Measurements from ENCODE around the gene SPATA4. TPM values are rescaled to one million over a fixed set of nuclear protein-coding genes. Genes with fewer than 3 reads are reported as not detected.

The SPATA4 gene
- total and polyA plus RNA-seq, 2 donors (not counting 3 experiments of a cell fraction or from before 2014, with no cell fraction given) = not detected

DNA sequence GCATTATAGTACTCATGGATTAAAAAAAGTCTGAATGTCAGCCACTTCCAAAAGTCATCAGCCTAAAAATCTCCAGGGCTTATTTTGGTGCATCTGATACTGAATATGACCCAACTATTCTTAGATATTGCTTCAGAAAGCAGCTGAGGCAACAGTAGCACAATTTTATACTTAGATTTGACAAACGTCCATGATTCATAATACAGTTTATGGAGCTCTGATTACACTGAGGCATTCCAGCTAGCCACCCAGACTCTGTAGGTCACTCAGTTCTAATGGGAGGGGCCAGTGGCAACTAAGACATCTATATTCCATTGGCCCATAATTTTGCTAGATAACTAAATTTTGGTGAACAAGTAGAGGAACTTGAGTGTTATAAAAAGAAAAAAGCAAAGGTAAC lies 10.3 kb downstream of the SPATA4 start:
- H3K4me3 ChIP-seq (replicated peaks in 1 of 3; ENCODE audit: insufficient read depth in 1 of 3, low read depth in 1 of 3, low read length in 3 of 3) = no peak overlapping the region
- FAIRE-seq = no peak
- no peaks in the 10 kb centered on the region for H3K27me3 ChIP-seq (ENCODE audit: control insufficient read depth in 2 of 2, insufficient read depth in 2 of 2, low read length in 2 of 2)
- H2AFZ ChIP-seq (ENCODE audit: low read depth, low read length) = no peak overlapping the region
- H3K36me3 ChIP-seq (ENCODE audit: control insufficient read depth in 2 of 2, extremely low read depth in 1 of 2, insufficient read depth in 2 of 2, low read length in 2 of 2) = no peaks in the 10 kb centered on the region
- H4K20me1 ChIP-seq (replicated peaks; ENCODE audit: control insufficient read depth, extremely low read depth, insufficient read depth, low read length) = no peaks in the 10 kb centered on the region
- POLR2A ChIA-PET = no interaction called here
- no peak overlapping the region for H3K27ac ChIP-seq (ENCODE audit: insufficient read depth, low read depth, low read length)
- BruUV-seq (replicated peaks) = no TSS peak
- intact Hi-C loops (cut with micrococcal nuclease) (no loop called here), dilution Hi-C loops (cut with MboI; ENCODE audit: extremely low pct_ligation_motif_present, low sequenced_read_pairs) (no loop called here)
- H3K9me3 ChIP-seq (replicated peaks; ENCODE audit: control insufficient read depth, insufficient read depth, low read length) = no peaks in the 10 kb centered on the region
- TF ChIP-seq FOS (IDR thresholded peaks at IDR 0.05; ENCODE audit: borderline replicate concordance, insufficient read depth, low read length) = no peak
- no peak for TF ChIP-seq POLR2A (IDR thresholded peaks at IDR 0.05; ENCODE audit: low read depth, low read length)
- TF ChIP-seq, protein P1, sequence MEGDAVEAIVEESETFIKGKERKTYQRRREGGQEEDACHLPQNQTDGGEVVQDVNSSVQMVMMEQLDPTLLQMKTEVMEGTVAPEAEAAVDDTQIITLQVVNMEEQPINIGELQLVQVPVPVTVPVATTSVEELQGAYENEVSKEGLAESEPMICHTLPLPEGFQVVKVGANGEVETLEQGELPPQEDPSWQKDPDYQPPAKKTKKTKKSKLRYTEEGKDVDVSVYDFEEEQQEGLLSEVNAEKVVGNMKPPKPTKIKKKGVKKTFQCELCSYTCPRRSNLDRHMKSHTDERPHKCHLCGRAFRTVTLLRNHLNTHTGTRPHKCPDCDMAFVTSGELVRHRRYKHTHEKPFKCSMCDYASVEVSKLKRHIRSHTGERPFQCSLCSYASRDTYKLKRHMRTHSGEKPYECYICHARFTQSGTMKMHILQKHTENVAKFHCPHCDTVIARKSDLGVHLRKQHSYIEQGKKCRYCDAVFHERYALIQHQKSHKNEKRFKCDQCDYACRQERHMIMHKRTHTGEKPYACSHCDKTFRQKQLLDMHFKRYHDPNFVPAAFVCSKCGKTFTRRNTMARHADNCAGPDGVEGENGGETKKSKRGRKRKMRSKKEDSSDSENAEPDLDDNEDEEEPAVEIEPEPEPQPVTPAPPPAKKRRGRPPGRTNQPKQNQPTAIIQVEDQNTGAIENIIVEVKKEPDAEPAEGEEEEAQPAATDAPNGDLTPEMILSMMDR (IDR thresholded peaks at IDR 0.05; ENCODE audit: extremely low read depth in 1 of 2, insufficient read depth in 1 of 2, low read depth in 1 of 2, low read length in 2 of 2) = no peak
- no peak for TF ChIP-seq MYC (IDR thresholded peaks at IDR 0.05; ENCODE audit: low read depth, low read length)
- no peak for TF ChIP-seq EZH2 (IDR thresholded peaks at IDR 0.05; ENCODE audit: borderline replicate concordance, low read depth, low read length, severe bottlenecking)
- no peak for TF ChIP-seq JUN (IDR thresholded peaks at IDR 0.05; ENCODE audit: borderline replicate concordance, insufficient read depth, insufficient read length, low read depth)
- TF ChIP-seq, protein P2, sequence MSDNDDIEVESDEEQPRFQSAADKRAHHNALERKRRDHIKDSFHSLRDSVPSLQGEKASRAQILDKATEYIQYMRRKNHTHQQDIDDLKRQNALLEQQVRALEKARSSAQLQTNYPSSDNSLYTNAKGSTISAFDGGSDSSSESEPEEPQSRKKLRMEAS (IDR thresholded peaks at IDR 0.05; ENCODE audit: insufficient read depth, insufficient read length) = no peak
- no peak for TF ChIP-seq GATA2 (IDR thresholded peaks at IDR 0.05; ENCODE audit: insufficient read depth, insufficient read length, low read depth, low read length)
- no peak for TF ChIP-seq POLR2AphosphoS5 (IDR thresholded peaks at IDR 0.05; ENCODE audit: insufficient read depth, low read depth, low read length)
- no peak overlapping the region for H3K4me2 ChIP-seq (ENCODE audit: insufficient read depth, low read length)
- DNase-seq (ENCODE audit: low read depth, low spot score) = no peak
- no peaks in the 10 kb centered on the region for H3K79me2 ChIP-seq (ENCODE audit: control insufficient read depth, insufficient read depth, low read length)
- H3K9ac ChIP-seq (replicated peaks; ENCODE audit: extremely low read depth, insufficient read depth, low read length) = no peak overlapping the region
- CTCF ChIA-PET = no interaction called here
- no peaks in the 10 kb centered on the region for H3K9me1 ChIP-seq (replicated peaks; ENCODE audit: control insufficient read depth, extremely low read depth, insufficient read depth, low read length)
- H3K4me1 ChIP-seq (ENCODE audit: control insufficient read depth, extremely low read depth, insufficient read depth, low read length) = no peaks in the 10 kb centered on the region

Measured in endothelial cell of umbilical vein (primary cell).